IPS DF 6.9 (cell line): ENCODE measurements around the gene PDZK1IP1.
"Not testable (repeated sequence)": the region's sequence is repeated elsewhere in the genome, so short reads cannot be mapped to it uniquely, and the experiment has no call there.

Experiments used
- DNase-seq: peaks from one replicate; pipeline ENCODE4 v3.0.0-alpha.2; 2013; ENCODE audit warnings: low read depth, low spot score
- H3K27ac ChIP-seq: one replicate; pipeline ENCODE4 v1.5.1; 2013; ENCODE audit warnings: low read length, control low read depth
- H3K27me3 ChIP-seq: 2 replicates; pipeline ENCODE4 v1.6.1; 2013; ENCODE audit warnings: mild to moderate bottlenecking, low read length; ENCODE audit not compliant: control insufficient read depth, insufficient read depth
- H3K36me3 ChIP-seq: 2 replicates; pipeline ENCODE4 v1.6.1; 2013; ENCODE audit warnings: low read length; ENCODE audit not compliant: control insufficient read depth, insufficient read depth
- H3K4me1 ChIP-seq: 2 replicates; pipeline ENCODE4 v1.6.1; 2013; ENCODE audit warnings: low read length; ENCODE audit not compliant: control insufficient read depth, insufficient read depth
- H3K4me3 ChIP-seq: 2 replicates; pipeline ENCODE4 v1.5.1; 2013; ENCODE audit warnings: mild to moderate bottlenecking, low read length
- H3K9me3 ChIP-seq: 2 replicates; pipeline ENCODE4 v1.6.1; 2013; ENCODE audit warnings: low read length, inconsistent platforms; ENCODE audit not compliant: control insufficient read depth, insufficient read depth
- WGBS: extraction: QIAGEN DNeasy Blood & Tissue Kit; methylation state at CpG from one replicate; pipeline ENCODE4 v1.1.7; 2013; ENCODE audit warnings: mixed read lengths, missing lambda C conversion rate; ENCODE audit not compliant: insufficient read length, insufficient coverage; 5-methylcytosine and 5-hydroxymethylcytosine counted together

Gene PDZK1IP1

GRCh38 chr1:47209725-47210325 is 20.0 kb upstream of the PDZK1IP1 start:
- Histone ChIP-seq H3K9me3 (no peaks in the 10 kb centered on the region), H3K4me1 (peaks cover 4% of the 10 kb centered on the region), H3K27ac (no peak overlapping the region), H3K4me3 (no peak overlapping the region), H3K27me3 (peaks cover 2% of the 10 kb centered on the region; the same call in 1 of the 2 replicates), H3K36me3 (no peaks in the 10 kb centered on the region)
- no CpG with 5 or more reads among the region's 3 CpGs for WGBS
- no peak for DNase-seq

GRCh38 chr1:47209091-47209490 is 19.3 kb upstream of the PDZK1IP1 start:
- Histone ChIP-seq H3K4me3 (no peak overlapping the region), H3K36me3 (no peaks in the 10 kb centered on the region), H3K9me3 (no peaks in the 10 kb centered on the region), H3K4me1 (peaks cover 4% of the 10 kb centered on the region), H3K27me3 (peaks cover 2% of the 10 kb centered on the region; the same call in 1 of the 2 replicates), H3K27ac (no peak overlapping the region)
- no peak for DNase-seq
- no CpG with 5 or more reads among the region's 8 CpGs for WGBS

GRCh38 chr1:47208374-47208850 is 18.6 kb upstream of the PDZK1IP1 start:
- WGBS: no CpG with 5 or more reads among the region's 11 CpGs
- Histone ChIP-seq H3K4me3 (no peak overlapping the region), H3K27me3 (peaks cover 2% of the 10 kb centered on the region; the same call in 1 of the 2 replicates), H3K36me3 (no peaks in the 10 kb centered on the region), H3K27ac (no peak overlapping the region), H3K9me3 (no peaks in the 10 kb centered on the region), H3K4me1 (peaks cover 4% of the 10 kb centered on the region)
- DNase-seq: no peak

- Histone ChIP-seq H3K27ac (no peak overlapping the region), H3K9me3 (no peaks in the 10 kb centered on the region), H3K27me3 (peaks cover 2% of the 10 kb centered on the region; the same call in 1 of the 2 replicates), H3K4me1 (peaks cover 4% of the 10 kb centered on the region), H3K4me3 (no peak overlapping the region), H3K36me3 (no peaks in the 10 kb centered on the region)
- no CpG with 5 or more reads among the region's 8 CpGs for WGBS
- no peak for DNase-seq
These were observed 18.1 kb upstream of the PDZK1IP1 start for GRCh38 chr1:47207803-47208373.

- no peak for DNase-seq
- no peak overlapping the region for H3K27ac ChIP-seq
- peaks cover 2% of the 10 kb centered on the region; the same call in 1 of the 2 replicates for H3K27me3 ChIP-seq
- H3K9me3 ChIP-seq: no peaks in the 10 kb centered on the region
- H3K36me3 ChIP-seq: no peaks in the 10 kb centered on the region
- WGBS: no CpG with 5 or more reads among the region's 5 CpGs
- H3K4me3 ChIP-seq: no peak overlapping the region
- peaks cover 4% of the 10 kb centered on the region for H3K4me1 ChIP-seq
These were observed 16.1 kb upstream of the PDZK1IP1 start for GRCh38 chr1:47205918-47206317.

- H3K36me3 ChIP-seq, H3K9me3 ChIP-seq, DNase-seq, H3K27ac ChIP-seq, H3K4me3 ChIP-seq, H3K27me3 ChIP-seq, H3K4me1 ChIP-seq: not testable (repeated sequence)
- no CpG with 5 or more reads among the region's 2 CpGs for WGBS
These were observed 13.7 kb upstream of the PDZK1IP1 start for GRCh38 chr1:47203504-47203903.

- Histone ChIP-seq H3K27me3 (no peaks in the 10 kb centered on the region; the same call in 1 of the 2 replicates), H3K4me3 (no peak overlapping the region), H3K27ac (no peak overlapping the region), H3K36me3 (no peaks in the 10 kb centered on the region), H3K9me3 (no peaks in the 10 kb centered on the region), H3K4me1 (no peaks in the 10 kb centered on the region)
- no peak for DNase-seq
- WGBS: no CpG with 5 or more reads among the region's 4 CpGs
These were observed 11.3 kb upstream of the PDZK1IP1 start for GRCh38 chr1:47201179-47201578.

- no peaks in the 10 kb centered on the region for H3K4me1 ChIP-seq
- no peak for DNase-seq
- H3K36me3 ChIP-seq: no peaks in the 10 kb centered on the region
- no peak overlapping the region for H3K4me3 ChIP-seq
- WGBS: no CpG with 5 or more reads among the region's 4 CpGs
- H3K9me3 ChIP-seq: no peaks in the 10 kb centered on the region
- H3K27ac ChIP-seq: no peak overlapping the region
- peaks cover 4% of the 10 kb centered on the region; the same call in 1 of the 2 replicates for H3K27me3 ChIP-seq
These were observed 8.4 kb upstream of the PDZK1IP1 start for GRCh38 chr1:47198214-47198613.

- WGBS: no CpG with 5 or more reads among the region's 3 CpGs
- Histone ChIP-seq H3K4me3 (no peak overlapping the region), H3K27me3 (peaks cover 4% of the 10 kb centered on the region; the same call in 1 of the 2 replicates), H3K9me3 (no peaks in the 10 kb centered on the region), H3K27ac (no peak overlapping the region), H3K4me1 (peaks cover 3% of the 10 kb centered on the region; the same call in 1 of the 2 replicates), H3K36me3 (no peaks in the 10 kb centered on the region)
- no peak for DNase-seq
These were observed 6.8 kb upstream of the PDZK1IP1 start for GRCh38 chr1:47196622-47197021.

- H3K27me3 ChIP-seq, H3K4me1 ChIP-seq, H3K4me3 ChIP-seq, DNase-seq, H3K27ac ChIP-seq, H3K9me3 ChIP-seq, H3K36me3 ChIP-seq: not testable (repeated sequence)
- no CpG with 5 or more reads among the region's 9 CpGs for WGBS
These were observed 6.1 kb upstream of the PDZK1IP1 start for GRCh38 chr1:47195981-47196380.

- peaks cover 3% of the 10 kb centered on the region; the same call in 1 of the 2 replicates for H3K4me1 ChIP-seq
- no peak overlapping the region for H3K4me3 ChIP-seq
- H3K36me3 ChIP-seq: no peaks in the 10 kb centered on the region
- H3K27me3 ChIP-seq: peaks cover 4% of the 10 kb centered on the region; the same call in 1 of the 2 replicates
- no peak overlapping the region for H3K27ac ChIP-seq
- H3K9me3 ChIP-seq: no peaks in the 10 kb centered on the region
- no peak for DNase-seq
These were observed 4.5 kb upstream of the PDZK1IP1 start for GRCh38 chr1:47194311-47194710.
